K562 treated with DMSO at 1 percent for 24 hours (cell line): ENCODE results near the gene LIX1L. TPM values are rescaled to one million over a fixed set of nuclear protein-coding genes. Genes with fewer than 3 reads are reported as not detected.

ENCODE experiments used
- total RNA-seq: library from RNA; unstranded; fragments of 300-600 nt; gene quantifications from 2 replicates; pipeline ENCODE4 v1.2.3, GENCODE V29; 2022; ENCODE audit warnings: low read depth; ENCODE audit not compliant: insufficient read depth

Gene LIX1L
- 12.5 and 15.0 TPM in 2 replicates for total RNA-seq

GRCh38 chr1:145957443-145958319 lies at the start of gene LIX1L:
Gene LIX1L (minus strand): TSS chr1:145958017. CDS start chr1:145957927, 90 bp downstream.

GRCh38 chr1:145996433-145997015 lies 38.7 kb upstream of the LIX1L start, which contains the start of gene TXNIP:
Gene TXNIP (minus strand): TSS chr1:145996579. CDS start chr1:145996266, 313 bp downstream.

GRCh38 chr1:145964328-145965118 lies 6.7 kb upstream of the LIX1L start, which contains the start of the genes ANKRD34A and POLR3GL:
Gene ANKRD34A (minus strand): TSS chr1:145964575. CDS start chr1:145961759, 2,816 bp downstream.
Gene POLR3GL (plus strand): TSS chr1:145964690. CDS start chr1:145974866, 10,176 bp downstream.

GRCh38 chr1:145927063-145927886 lies 30.5 kb downstream of the LIX1L start, which contains the start of gene RBM8A:
Gene RBM8A (minus strand): TSS chr1:145927484. CDS start chr1:145927426, 58 bp downstream.

GRCh38 chr1:145918144-145918991 lies 39.4 kb downstream of the LIX1L start, which contains the start of gene PEX11B:
Gene PEX11B (minus strand): TSS chr1:145918717. CDS start chr1:145918688, 29 bp downstream.

GRCh38 chr1:145885738-145886287 lies 72.0 kb downstream of the LIX1L start, which contains the start of gene ANKRD35:
Gene ANKRD35 (minus strand): TSS chr1:145885866. CDS start chr1:145885758, 108 bp downstream.

Other genes with a start within 250 kb of the LIX1L start
- gene CD160, start 238.5 kb downstream of the LIX1L start, total RNA-seq = not detected in 2 replicates
- gene RNF115, start 133.9 kb downstream of the LIX1L start, total RNA-seq = 6.0 and 6.1 TPM in 2 replicates
- gene POLR3C, start 133.8 kb downstream of the LIX1L start, total RNA-seq = 45.7 and 47.6 TPM in 2 replicates
- gene NUDT17, start 112.4 kb downstream of the LIX1L start, total RNA-seq = 9.2 and 10.1 TPM in 2 replicates
- 21.1 and 28.0 TPM in 2 replicates for gene PIAS3, start 98.9 kb downstream of the LIX1L start, total RNA-seq
- gene ANKRD35, start 72.2 kb downstream of the LIX1L start, total RNA-seq = 0.29 and 0.47 TPM in 2 replicates
- 0.21 and 0.41 TPM in 2 replicates for gene ITGA10, start 48.0 kb downstream of the LIX1L start, total RNA-seq
- 26.7 TPM in 2 replicates for gene PEX11B, start 39.3 kb downstream of the LIX1L start, total RNA-seq
- gene RBM8A, start 30.5 kb downstream of the LIX1L start, total RNA-seq = 153 and 166 TPM in 2 replicates
- gene ANKRD34A, start 6.6 kb upstream of the LIX1L start, total RNA-seq = 2.9 and 3.0 TPM in 2 replicates
- gene POLR3GL, start 6.7 kb upstream of the LIX1L start, total RNA-seq = 67.0 and 71.8 TPM in 2 replicates
- gene TXNIP, start 38.6 kb upstream of the LIX1L start, total RNA-seq = 358 and 397 TPM in 2 replicates
- 2.8 and 5.0 TPM in 2 replicates for gene HJV, start 63.7 kb upstream of the LIX1L start, total RNA-seq
- gene NBPF10, start 186.8 kb upstream of the LIX1L start, total RNA-seq = 0.83 and 0.89 TPM in 2 replicates